IPS-NIHi7 (cell line): ENCODE measurements around the gene ARHGEF16.
A peak's percentile ranks its signal among the peaks of the same experiment; 100 is the strongest.

Experiments
- DNase-seq: peaks from one replicate; pipeline ENCODE4 v3.0.0; 2012; ENCODE audit warnings: mixed read lengths; ENCODE audit errors: extremely low spot score

ARHGEF16 gene

DNA sequence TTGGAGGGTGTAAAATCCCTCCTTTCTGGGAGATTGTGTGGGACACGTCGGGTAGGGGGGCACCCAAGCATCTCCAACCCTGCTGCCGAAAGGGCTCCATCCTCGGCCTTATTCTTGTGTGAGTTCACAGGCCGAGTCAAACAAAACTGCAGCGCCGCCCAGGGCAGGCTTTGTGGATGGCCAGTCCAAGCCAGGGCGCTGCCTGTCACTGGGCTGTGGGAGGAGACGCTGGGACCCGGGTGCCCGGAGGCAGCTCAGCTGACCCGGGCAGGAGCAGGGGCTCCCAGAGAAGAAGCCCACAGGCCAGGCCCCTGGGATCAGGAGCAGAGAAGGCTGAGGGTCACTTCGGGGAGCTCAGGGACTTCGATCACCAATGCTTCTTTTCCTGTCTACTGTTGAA lies 31.8 kb upstream of the ARHGEF16 start:
- no peak for DNase-seq

- no peak for DNase-seq
These were observed 31.1 kb upstream of the ARHGEF16 start for GRCh38 chr1:3423245-3423829.

DNA sequence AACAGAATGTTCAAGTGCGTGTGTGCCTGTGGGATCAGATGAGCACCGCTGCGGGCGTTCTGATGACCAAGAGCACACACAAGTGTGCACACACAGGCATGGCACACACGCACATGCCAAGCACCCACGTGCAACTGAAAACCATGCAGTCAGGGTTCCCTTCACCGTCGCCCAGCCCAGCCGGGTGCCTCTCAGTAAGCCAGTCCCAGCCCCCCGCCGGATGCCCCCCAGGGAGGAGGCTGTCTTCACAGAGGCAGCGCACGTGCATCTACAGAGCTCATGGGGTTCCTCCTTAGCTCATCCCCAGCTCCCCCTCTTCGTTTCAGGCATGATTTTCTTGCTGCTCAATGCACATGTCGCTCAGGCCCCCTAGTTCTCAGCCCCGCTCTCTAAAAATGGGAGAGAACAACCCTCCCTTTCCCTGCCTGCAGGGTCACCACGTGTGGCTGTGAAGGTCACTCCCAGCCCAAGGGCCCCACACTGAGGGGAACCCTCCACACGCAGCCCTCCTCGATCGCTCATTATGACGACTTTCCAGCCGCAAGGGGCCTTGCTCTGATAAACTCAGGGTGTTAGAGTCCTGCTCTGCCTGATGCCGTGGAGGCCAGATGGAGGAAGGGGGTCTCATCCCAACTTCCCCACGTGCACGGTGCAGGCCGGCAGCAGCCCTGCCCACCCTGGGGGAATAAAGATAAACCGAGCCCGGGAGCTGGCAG lies 30.4 kb upstream of the ARHGEF16 start:
- DNase-seq, result no peak

DNA sequence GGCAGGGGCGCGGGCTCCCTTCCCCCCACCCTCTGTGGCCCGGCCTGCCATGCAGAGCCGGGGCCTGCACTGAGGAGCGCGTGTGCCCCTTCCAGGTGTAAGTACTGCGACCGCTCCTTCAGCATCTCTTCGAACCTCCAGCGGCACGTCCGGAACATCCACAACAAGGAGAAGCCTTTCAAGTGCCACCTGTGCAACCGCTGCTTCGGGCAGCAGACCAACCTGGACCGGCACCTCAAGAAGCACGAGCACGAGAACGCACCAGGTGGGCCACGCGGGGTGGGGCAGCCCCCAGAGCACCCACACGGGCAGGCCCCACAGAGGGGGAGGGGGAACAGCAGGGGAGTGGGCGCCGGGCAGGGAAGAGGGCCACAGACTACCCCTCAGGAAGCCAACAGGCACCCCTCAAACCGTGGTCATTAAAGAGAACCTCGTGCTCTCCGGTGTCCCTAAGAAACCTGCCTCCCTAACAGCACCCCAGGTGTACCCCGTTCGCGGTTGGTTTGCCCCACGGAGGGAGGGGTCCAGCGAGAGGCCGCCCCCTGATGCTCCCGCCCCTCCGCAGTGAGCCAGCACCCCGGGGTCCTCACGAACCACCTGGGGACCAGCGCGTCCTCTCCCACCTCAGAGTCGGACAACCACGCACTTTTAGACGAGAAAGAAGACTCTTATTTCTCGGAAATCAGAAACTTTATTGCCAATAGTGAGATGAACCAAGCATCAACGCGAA lies 28.8 kb upstream of the ARHGEF16 start:
- no peak for DNase-seq

GRCh38 chr1:3426956-3427535 lies 27.4 kb upstream of the ARHGEF16 start:
- DNase-seq, result no peak

DNA sequence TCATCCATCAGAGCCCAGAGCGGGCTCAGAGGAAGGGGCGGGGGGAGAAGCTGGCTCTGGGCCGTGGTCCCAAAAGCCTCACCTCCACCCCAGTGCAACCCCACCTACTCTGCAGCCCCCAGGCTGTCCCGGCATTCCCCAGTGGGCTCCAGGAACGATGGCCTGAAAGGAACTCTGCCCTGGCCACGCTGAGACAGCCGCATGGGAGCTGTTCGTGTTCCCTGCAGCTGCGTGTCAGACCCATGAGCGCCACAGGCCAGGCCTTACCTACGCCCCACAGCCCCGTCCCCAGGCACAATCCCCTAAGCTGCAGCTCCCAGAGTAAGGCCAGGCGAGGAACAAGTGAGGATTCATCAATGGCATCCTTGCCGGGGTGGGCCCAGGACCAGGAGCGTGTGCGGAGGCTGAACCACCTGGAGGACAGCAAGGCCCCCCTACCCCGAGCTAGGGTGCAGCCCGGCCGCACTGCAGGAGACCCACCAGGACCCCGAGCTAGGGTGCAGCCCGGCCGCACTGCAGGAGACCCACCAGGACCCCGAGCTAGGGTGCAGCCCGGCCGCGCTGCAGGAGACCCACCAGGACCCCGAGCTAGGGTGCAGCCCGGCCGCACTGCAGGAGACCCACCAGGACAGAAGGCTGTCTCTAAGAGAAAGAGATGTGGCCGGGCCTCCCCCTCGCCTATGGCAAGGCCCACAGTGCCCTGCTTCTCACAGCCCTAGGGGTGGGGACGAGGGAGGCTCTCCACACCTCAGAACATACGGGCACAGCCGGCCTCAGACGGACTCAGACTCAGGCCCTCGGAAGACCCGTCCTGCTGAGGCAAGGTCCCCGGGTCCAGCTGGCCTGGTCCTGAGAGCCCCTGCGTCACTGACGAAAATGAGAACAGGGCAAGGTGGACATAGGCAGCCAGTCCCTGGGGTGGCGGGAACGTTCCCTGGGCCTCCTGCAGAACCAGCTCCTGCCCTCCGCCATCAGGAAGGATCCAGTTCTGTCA lies 26.5 kb upstream of the ARHGEF16 start:
- no peak for DNase-seq

GRCh38 chr1:3428899-3429298 lies 25.6 kb upstream of the ARHGEF16 start:
- no peak for DNase-seq

DNA sequence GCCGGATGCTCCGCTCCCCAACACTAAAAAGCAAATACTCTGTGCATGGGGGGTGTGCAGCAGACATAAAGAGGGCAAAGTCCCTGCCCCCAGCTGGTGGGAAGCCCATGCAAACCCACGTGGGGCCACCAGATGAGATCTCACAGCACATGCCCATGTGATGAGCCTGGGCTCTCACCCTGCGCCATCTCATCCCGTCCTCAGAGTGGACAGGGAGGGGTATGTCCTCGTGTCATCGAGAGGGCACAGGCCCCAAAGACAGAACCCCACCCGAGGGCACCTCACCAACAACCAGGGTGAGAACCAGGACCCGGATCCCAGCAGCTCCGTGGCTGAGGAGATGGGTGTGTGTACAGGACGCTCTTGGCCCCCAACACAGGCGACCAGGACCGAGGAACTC lies 25.1 kb upstream of the ARHGEF16 start:
- no peak for DNase-seq

- DNase-seq, result no peak
These were observed 24.7 kb upstream of the ARHGEF16 start for GRCh38 chr1:3429766-3430165.

- DNase-seq, result no peak
These were observed 24.1 kb upstream of the ARHGEF16 start for GRCh38 chr1:3430406-3430805.

DNA sequence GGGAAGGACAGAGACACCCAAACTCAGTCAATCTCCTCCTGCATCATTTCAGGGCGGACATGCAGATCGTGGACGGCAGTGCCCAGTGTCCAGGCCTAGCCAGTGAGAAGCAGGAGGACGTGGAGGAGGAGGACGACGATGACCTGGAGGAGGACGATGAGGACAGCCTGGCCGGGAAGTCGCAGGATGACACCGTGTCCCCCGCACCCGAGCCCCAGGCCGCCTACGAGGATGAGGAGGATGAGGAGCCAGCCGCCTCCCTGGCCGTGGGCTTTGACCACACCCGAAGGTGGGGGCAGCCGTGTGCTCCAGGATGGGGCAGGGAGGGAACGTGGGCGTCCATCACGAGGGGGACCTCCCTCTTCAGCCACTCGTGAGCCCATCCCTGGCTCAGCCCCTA lies 23.6 kb upstream of the ARHGEF16 start:
- no peak for DNase-seq

DNA sequence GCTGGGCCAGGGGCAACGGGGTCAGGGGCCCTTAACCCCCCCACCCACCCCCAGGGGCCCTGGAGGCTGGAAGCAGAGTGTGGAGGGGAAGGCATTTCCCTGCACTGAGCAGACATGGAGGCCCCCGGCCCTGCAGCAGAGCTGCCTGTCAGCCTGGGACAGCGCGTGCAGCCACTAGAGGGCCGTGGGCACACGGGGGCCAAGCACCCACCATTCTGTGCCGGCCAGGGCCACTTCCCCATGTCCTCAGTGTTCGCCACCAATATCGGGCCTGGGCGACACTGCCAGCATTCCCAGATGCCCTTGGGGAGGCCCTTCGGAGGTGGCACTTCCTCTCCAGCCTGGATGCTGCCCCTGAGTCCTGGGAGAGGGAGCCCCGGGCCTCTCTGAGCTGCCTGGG lies 23.2 kb upstream of the ARHGEF16 start:
- DNase-seq, result peak; percentile 76

- DNase-seq, result no peak
These were observed 22.8 kb upstream of the ARHGEF16 start for GRCh38 chr1:3431686-3432085.

DNA sequence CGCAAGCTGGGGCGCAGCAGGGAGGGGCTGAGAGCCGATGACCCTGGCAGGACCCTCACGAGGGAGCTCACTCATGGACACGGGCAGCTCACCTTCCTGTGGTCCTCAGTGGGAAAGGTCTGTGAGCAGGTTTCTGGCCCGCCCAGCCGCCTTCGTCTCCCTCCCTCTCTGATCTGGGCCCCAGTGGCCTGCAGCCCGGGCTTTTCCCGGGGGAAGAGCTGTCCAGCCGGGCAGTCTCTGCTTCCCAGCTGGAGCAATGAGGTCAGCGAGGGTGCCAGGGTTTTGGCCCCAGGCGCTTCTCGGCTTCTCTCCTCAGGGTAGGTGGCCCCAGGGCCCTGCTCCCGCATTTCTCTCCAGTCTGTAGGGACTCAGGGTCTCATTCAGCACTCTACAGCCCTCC lies 22.2 kb upstream of the ARHGEF16 start:
- no peak for DNase-seq

GRCh38 chr1:3433076-3433475 lies 21.4 kb upstream of the ARHGEF16 start:
- DNase-seq, result no peak

GRCh38 chr1:3433596-3434320 lies 20.7 kb upstream of the ARHGEF16 start:
- DNase-seq, result no peak

- DNase-seq, result no peak
These were observed 19.9 kb upstream of the ARHGEF16 start for GRCh38 chr1:3434406-3435110.

DNA sequence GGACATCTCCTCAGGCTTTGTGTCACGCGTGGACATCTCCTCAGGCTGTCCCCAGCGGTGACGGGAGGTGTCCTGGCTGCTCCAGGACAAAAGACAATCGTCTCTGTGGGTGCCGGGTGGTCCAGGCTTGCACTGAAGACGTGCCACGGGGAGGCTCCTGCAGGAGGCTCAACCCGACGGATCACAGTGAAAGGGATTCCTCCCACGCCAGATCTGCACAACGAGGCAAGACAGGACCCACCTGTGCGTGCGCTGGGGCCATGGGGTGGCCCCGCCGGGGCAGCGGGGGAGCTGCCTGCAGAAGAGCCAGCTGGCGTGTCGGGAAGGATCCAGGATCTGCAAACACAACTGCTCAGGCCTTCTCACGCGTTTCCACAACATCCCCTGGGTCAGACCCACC lies 18.8 kb upstream of the ARHGEF16 start:
- DNase-seq, result no peak

- no peak for DNase-seq
These were observed 18.0 kb upstream of the ARHGEF16 start for GRCh38 chr1:3436451-3436850.

- DNase-seq, result no peak
These were observed 17.6 kb upstream of the ARHGEF16 start for GRCh38 chr1:3436901-3437300.
